Activated T-helper 17 cell treated with anti-CD3 and anti-CD28 coated beads, Interleukin-2, amount 50 U/mL, for 72 hours (primary cell): ENCODE results near the gene STIM1. TPM values are rescaled to one million over a fixed set of nuclear protein-coding genes. Genes with fewer than 3 reads are reported as not detected.
"Not testable (repeated sequence)": the region's sequence is repeated elsewhere in the genome, so short reads cannot be mapped to it uniquely, and the experiment has no call there.

Source experiments
- ATAC-seq: fragments of 150-1000 bp; cut with Tn5 transposase; replicated peaks from 2 replicates; pipeline ENCODE4 v1.10.0; 2021; ENCODE audit warnings: mild to moderate bottlenecking, moderate library complexity
- H3K27ac Mint-ChIP-seq: one replicate; pipeline ENCODE4 v1.8.0; 2022; ENCODE audit warnings: mixed read lengths
- H3K27me3 Mint-ChIP-seq: one replicate; pipeline ENCODE4 v1.8.0; 2022; ENCODE audit warnings: mixed read lengths
- H3K36me3 Mint-ChIP-seq: one replicate; pipeline ENCODE4 v1.8.0; 2022; ENCODE audit warnings: low read depth, mild to moderate bottlenecking, mixed read lengths
- H3K4me1 Mint-ChIP-seq: one replicate; pipeline ENCODE4 v1.8.0; 2022; ENCODE audit warnings: mixed read lengths
- H3K4me3 Mint-ChIP-seq: one replicate; pipeline ENCODE4 v1.8.0; 2022; ENCODE audit warnings: mild to moderate bottlenecking, mixed read lengths
- H3K9me3 Mint-ChIP-seq: one replicate; pipeline ENCODE4 v1.8.0; 2022; ENCODE audit warnings: mixed read lengths
- total RNA-seq, 2 donors: library from RNA; stranded (reverse); gene quantifications; one replicate each; pipeline ENCODE4 v1.2.3, GENCODE V29; 2022

The STIM1 gene
- total RNA-seq, 2 donors from 2014 or later = 68.8 to 82.7 TPM

- no peaks in the 10 kb centered on the region for H3K27me3 Mint-ChIP-seq
- peaks cover 38% of the 10 kb centered on the region for H3K4me1 Mint-ChIP-seq
- no peak overlapping the region for H3K4me3 Mint-ChIP-seq
- no peak for ATAC-seq
- H3K9me3 Mint-ChIP-seq = no peaks in the 10 kb centered on the region
- peaks cover 12% of the 10 kb centered on the region for H3K36me3 Mint-ChIP-seq
- H3K27ac Mint-ChIP-seq = peak overlapping the region; percentile 67
These were observed 127.0 kb downstream of the STIM1 start for GRCh38 chr11:3982431-3982830.

GRCh38 chr11:3983101-3983500 lies 127.6 kb downstream of the STIM1 start:
- H3K36me3 Mint-ChIP-seq = peaks cover 17% of the 10 kb centered on the region
- H3K4me1 Mint-ChIP-seq = peaks cover 45% of the 10 kb centered on the region
- no peaks in the 10 kb centered on the region for H3K27me3 Mint-ChIP-seq
- ATAC-seq = no peak
- no peak overlapping the region for H3K4me3 Mint-ChIP-seq
- no peak overlapping the region for H3K27ac Mint-ChIP-seq
- no peaks in the 10 kb centered on the region for H3K9me3 Mint-ChIP-seq

- ATAC-seq = peak; percentile 83
- Mint-ChIP-seq H3K4me3 (peak overlapping the region; percentile 1), H3K27me3 (no peaks in the 10 kb centered on the region), H3K36me3 (peaks cover 23% of the 10 kb centered on the region), H3K4me1 (peaks cover 45% of the 10 kb centered on the region), H3K27ac (peak overlapping the region; percentile 44), H3K9me3 (no peaks in the 10 kb centered on the region)
These were observed 129.4 kb downstream of the STIM1 start for GRCh38 chr11:3984896-3985295.

- H3K4me3 Mint-ChIP-seq = no peak overlapping the region
- H3K36me3 Mint-ChIP-seq = peaks cover 23% of the 10 kb centered on the region
- no peak for ATAC-seq
- H3K27ac Mint-ChIP-seq = peak overlapping the region; percentile 44
- H3K4me1 Mint-ChIP-seq = peaks cover 49% of the 10 kb centered on the region
- H3K27me3 Mint-ChIP-seq = no peaks in the 10 kb centered on the region
- no peaks in the 10 kb centered on the region for H3K9me3 Mint-ChIP-seq
These were observed 130.2 kb downstream of the STIM1 start for GRCh38 chr11:3985631-3986030.

- H3K27me3 Mint-ChIP-seq = no peaks in the 10 kb centered on the region
- H3K4me3 Mint-ChIP-seq = no peak overlapping the region
- peaks cover 49% of the 10 kb centered on the region for H3K4me1 Mint-ChIP-seq
- peaks cover 23% of the 10 kb centered on the region for H3K36me3 Mint-ChIP-seq
- no peaks in the 10 kb centered on the region for H3K9me3 Mint-ChIP-seq
- ATAC-seq = no peak
- H3K27ac Mint-ChIP-seq = peak overlapping the region; percentile 18
These were observed 130.8 kb downstream of the STIM1 start for GRCh38 chr11:3986301-3986700.

GRCh38 chr11:3989276-3989920 lies 133.9 kb downstream of the STIM1 start:
- peaks cover under 1% of the 10 kb centered on the region for H3K9me3 Mint-ChIP-seq
- H3K4me3 Mint-ChIP-seq = peak overlapping the region; percentile 33
- H3K27me3 Mint-ChIP-seq = no peaks in the 10 kb centered on the region
- no peak for ATAC-seq
- peak overlapping the region; percentile 2 for H3K27ac Mint-ChIP-seq
- peaks cover 33% of the 10 kb centered on the region for H3K36me3 Mint-ChIP-seq
- peaks cover 44% of the 10 kb centered on the region for H3K4me1 Mint-ChIP-seq

- ATAC-seq = peak; percentile 75
- H3K4me1 Mint-ChIP-seq = peaks cover 48% of the 10 kb centered on the region
- H3K27me3 Mint-ChIP-seq = no peaks in the 10 kb centered on the region
- H3K27ac Mint-ChIP-seq = peak overlapping the region; percentile 2
- H3K9me3 Mint-ChIP-seq = peaks cover 5% of the 10 kb centered on the region
- H3K4me3 Mint-ChIP-seq = peak overlapping the region; percentile 33
- H3K36me3 Mint-ChIP-seq = peaks cover 38% of the 10 kb centered on the region
These were observed 134.4 kb downstream of the STIM1 start for GRCh38 chr11:3989921-3990290.

- peak; percentile 66 for ATAC-seq
- peaks cover 48% of the 10 kb centered on the region for H3K4me1 Mint-ChIP-seq
- peaks cover 42% of the 10 kb centered on the region for H3K36me3 Mint-ChIP-seq
- H3K4me3 Mint-ChIP-seq = peak overlapping the region; percentile 33
- peak overlapping the region; percentile 2 for H3K27ac Mint-ChIP-seq
- H3K9me3 Mint-ChIP-seq = peaks cover 10% of the 10 kb centered on the region
- H3K27me3 Mint-ChIP-seq = no peaks in the 10 kb centered on the region
These were observed 134.9 kb downstream of the STIM1 start for GRCh38 chr11:3990406-3990805.

GRCh38 chr11:3992964-3993363 lies 137.5 kb downstream of the STIM1 start:
- Mint-ChIP-seq H3K4me1 (peaks cover 39% of the 10 kb centered on the region), H3K36me3 (peaks cover 32% of the 10 kb centered on the region), H3K9me3 (peaks cover 10% of the 10 kb centered on the region), H3K27ac (no peak overlapping the region), H3K27me3 (no peaks in the 10 kb centered on the region), H3K4me3 (no peak overlapping the region)
- no peak for ATAC-seq

- Mint-ChIP-seq H3K27me3 (no peaks in the 10 kb centered on the region), H3K9me3 (peaks cover 10% of the 10 kb centered on the region), H3K27ac (peak overlapping the region; percentile 77), H3K36me3 (peaks cover 26% of the 10 kb centered on the region), H3K4me3 (no peak overlapping the region), H3K4me1 (peaks cover 38% of the 10 kb centered on the region)
- ATAC-seq = peak; percentile 29
These were observed 138.7 kb downstream of the STIM1 start for GRCh38 chr11:3994030-3994640.

- no peak for ATAC-seq
- H3K36me3 Mint-ChIP-seq = peaks cover 30% of the 10 kb centered on the region
- no peak overlapping the region for H3K4me3 Mint-ChIP-seq
- no peaks in the 10 kb centered on the region for H3K27me3 Mint-ChIP-seq
- H3K9me3 Mint-ChIP-seq = peaks cover 14% of the 10 kb centered on the region
- no peak overlapping the region for H3K27ac Mint-ChIP-seq
- peaks cover 36% of the 10 kb centered on the region for H3K4me1 Mint-ChIP-seq
These were observed 139.8 kb downstream of the STIM1 start for GRCh38 chr11:3995307-3995706.

GRCh38 chr11:3995949-3996554 lies 140.6 kb downstream of the STIM1 start:
- H3K4me1 Mint-ChIP-seq = peaks cover 30% of the 10 kb centered on the region
- no peak overlapping the region for H3K4me3 Mint-ChIP-seq
- H3K27ac Mint-ChIP-seq = no peak overlapping the region
- peaks cover 30% of the 10 kb centered on the region for H3K36me3 Mint-ChIP-seq
- ATAC-seq = no peak
- H3K27me3 Mint-ChIP-seq = no peaks in the 10 kb centered on the region
- H3K9me3 Mint-ChIP-seq = peaks cover 14% of the 10 kb centered on the region

GRCh38 chr11:3996651-3997050 lies 141.2 kb downstream of the STIM1 start:
- H3K4me1 Mint-ChIP-seq = peaks cover 30% of the 10 kb centered on the region
- no peak for ATAC-seq
- H3K36me3 Mint-ChIP-seq = peaks cover 30% of the 10 kb centered on the region
- no peaks in the 10 kb centered on the region for H3K27me3 Mint-ChIP-seq
- no peak overlapping the region for H3K27ac Mint-ChIP-seq
- no peak overlapping the region for H3K4me3 Mint-ChIP-seq
- H3K9me3 Mint-ChIP-seq = peaks cover 14% of the 10 kb centered on the region

- H3K9me3 Mint-ChIP-seq, H3K27me3 Mint-ChIP-seq, H3K4me3 Mint-ChIP-seq, H3K36me3 Mint-ChIP-seq, ATAC-seq, H3K27ac Mint-ChIP-seq: not testable (repeated sequence)
- peaks cover 19% of the 10 kb centered on the region for H3K4me1 Mint-ChIP-seq
These were observed 149.3 kb downstream of the STIM1 start for GRCh38 chr11:4004753-4005152.
